ENCODE measurements around the gene TNRC6B.

GRCh38 chr22:40341604-40342003 lies 163.9 kb downstream of the TNRC6B start:
- TF ChIP-seq YY1 (IDR thresholded peaks at IDR 0.05; ENCODE audit: insufficient read depth, insufficient read length) = no peak
- TF ChIP-seq SUZ12 (IDR thresholded peaks at IDR 0.05; ENCODE audit: extremely low read depth, insufficient read depth, insufficient read length) = no peak
